Trophoblast cell (in vitro differentiated cells and primary cell): ENCODE results near the gene RBBP5. TPM values are rescaled to one million over a fixed set of nuclear protein-coding genes. Genes with fewer than 3 reads are reported as not detected.

ENCODE experiments used
- DNase-seq, 2 donors: peaks; one replicate each; pipeline ENCODE4 v3.0.0-alpha.2; 2016
- H2AFZ ChIP-seq: 2 replicates; pipeline ENCODE4 v1.6.1; 2013; ENCODE audit warnings: low read length, moderate library complexity, mild to moderate bottlenecking; ENCODE audit not compliant: insufficient read depth, poor library complexity
- H2AK5ac ChIP-seq: 2 replicates; pipeline ENCODE4 v1.6.1; 2013; ENCODE audit warnings: mild to moderate bottlenecking, low read length
- H2BK120ac ChIP-seq: 2 replicates; pipeline ENCODE4 v1.6.1; 2013; ENCODE audit warnings: low read length, mild to moderate bottlenecking, moderate library complexity; ENCODE audit not compliant: insufficient read depth, poor library complexity
- H2BK12ac ChIP-seq: 2 replicates; pipeline ENCODE4 v1.6.1; 2013; ENCODE audit warnings: mild to moderate bottlenecking, low read length, moderate library complexity
- H2BK5ac ChIP-seq: 2 replicates; pipeline ENCODE4 v1.6.1; 2013; ENCODE audit warnings: low read length, low read depth, moderate library complexity, mild to moderate bottlenecking; ENCODE audit not compliant: poor library complexity
- H3K14ac ChIP-seq: 2 replicates; pipeline ENCODE4 v1.6.1; 2013; ENCODE audit warnings: mild to moderate bottlenecking, low read length
- H3K18ac ChIP-seq: 2 replicates; pipeline ENCODE4 v1.6.1; 2013; ENCODE audit warnings: mild to moderate bottlenecking, low read length
- H3K23ac ChIP-seq: 2 replicates; pipeline ENCODE4 v1.6.1; 2013; ENCODE audit warnings: low read length
- H3K27ac ChIP-seq: 2 replicates; pipeline ENCODE4 v1.5.1; 2013; ENCODE audit warnings: low read depth, mild to moderate bottlenecking, inconsistent platforms, low read length, moderate library complexity
- H3K27me3 ChIP-seq: 2 replicates; pipeline ENCODE4 v1.6.1; 2013; ENCODE audit warnings: inconsistent platforms, mild to moderate bottlenecking, low read length, moderate library complexity; ENCODE audit not compliant: insufficient read depth
- H3K36me3 ChIP-seq, 2 experiments: 1 replicate in 1 of 2; 2 replicates in 1 of 2; pipeline ENCODE4 v1.6.1; 2013; ENCODE audit warnings: low read length in 2 of 2, mild to moderate bottlenecking in 2 of 2, moderate library complexity in 1 of 2; ENCODE audit not compliant: insufficient read depth in 2 of 2, control insufficient read depth in 1 of 2
- H3K4ac ChIP-seq: 2 replicates; pipeline ENCODE4 v1.6.1; 2013; ENCODE audit warnings: low read depth, mild to moderate bottlenecking, low read length, moderate library complexity
- H3K4me1 ChIP-seq, 2 experiments: 1 replicate in 1 of 2; 2 replicates in 1 of 2; pipeline ENCODE4 v1.6.1; 2013; ENCODE audit warnings: low read length in 2 of 2, mild to moderate bottlenecking in 2 of 2, moderate library complexity in 1 of 2; ENCODE audit not compliant: insufficient read depth in 2 of 2, control insufficient read depth in 1 of 2
- H3K4me2 ChIP-seq: 2 replicates; pipeline ENCODE4 v1.6.1; 2013; ENCODE audit warnings: inconsistent platforms, mild to moderate bottlenecking, low read length, moderate library complexity
- H3K4me3 ChIP-seq: 2 replicates; pipeline ENCODE4 v1.5.1; 2013; ENCODE audit warnings: mild to moderate bottlenecking, low read depth, low read length, inconsistent platforms
- H3K79me1 ChIP-seq: one replicate; pipeline ENCODE4 v1.6.1; 2013; ENCODE audit warnings: low read length
- H3K79me2 ChIP-seq: 2 replicates; pipeline ENCODE4 v1.6.1; 2013; ENCODE audit warnings: low read length, mild to moderate bottlenecking; ENCODE audit not compliant: control insufficient read depth, insufficient read depth, poor library complexity
- H3K9ac ChIP-seq: 2 replicates; pipeline ENCODE4 v1.6.1; 2013; ENCODE audit warnings: mild to moderate bottlenecking, low read length
- H3K9me3 ChIP-seq: 2 replicates; pipeline ENCODE4 v1.6.1; 2013; ENCODE audit warnings: low read depth, mild to moderate bottlenecking, control low read depth, inconsistent platforms, low read length; ENCODE audit not compliant: insufficient read depth
- H4K12ac ChIP-seq: 2 replicates; pipeline ENCODE4 v1.6.1; 2013; ENCODE audit warnings: low read depth, mild to moderate bottlenecking, low read length, moderate library complexity
- H4K8ac ChIP-seq: 2 replicates; pipeline ENCODE4 v1.6.1; 2013; ENCODE audit warnings: low read depth, mild to moderate bottlenecking, low read length, moderate library complexity
- H4K91ac ChIP-seq: one replicate; pipeline ENCODE4 v1.6.1; 2013; ENCODE audit warnings: low read depth, mild to moderate bottlenecking, low read length, moderate library complexity
- WGBS: extraction: QIAGEN DNeasy Blood & Tissue Kit; methylation state at CpG from one replicate; pipeline ENCODE4 v1.1.7; 2013; ENCODE audit warnings: missing lambda C conversion rate; ENCODE audit not compliant: insufficient read length, insufficient coverage; ENCODE audit errors: extremely low coverage; 5-methylcytosine and 5-hydroxymethylcytosine counted together
- polyA plus RNA-seq: library from polyadenylated mRNA; stranded (reverse); fragments of 200-250 nt; gene quantifications from 2 replicates; pipeline ENCODE4 v1.2.3, GENCODE V29; 2013

RBBP5 gene
- 10.6 and 11.2 TPM in 2 replicates for polyA plus RNA-seq

- H3K27me3 ChIP-seq = no peaks in the 10 kb centered on the region
- H3K4me2 ChIP-seq = peak within 1 kb of the TSS; percentile 89
- H2BK5ac ChIP-seq = peak within 1 kb of the TSS; percentile 2
- peak within 1 kb of the TSS; percentile 60 for H2AK5ac ChIP-seq
- peak within 1 kb of the TSS; percentile 7 for H4K91ac ChIP-seq
- peak within 1 kb of the TSS; percentile 81 for H3K18ac ChIP-seq
- peak; percentile 93 to 99 for DNase-seq
- peak within 1 kb of the TSS; percentile 67 for H2AFZ ChIP-seq
- no peaks in the 10 kb centered on the region for H3K9me3 ChIP-seq
- peaks cover 2 to 6% of the 10 kb centered on the region in 2 experiments for H3K4me1 ChIP-seq
- H3K4ac ChIP-seq = peak within 1 kb of the TSS; percentile 49
- H3K27ac ChIP-seq = peak within 1 kb of the TSS; percentile 29
- no peak within 1 kb of the TSS for H3K23ac ChIP-seq
- no peak within 1 kb of the TSS for H2BK12ac ChIP-seq
- peak within 1 kb of the TSS; percentile 95 for H3K9ac ChIP-seq
- peak within 1 kb of the TSS; percentile 84 for H4K12ac ChIP-seq
- H3K79me2 ChIP-seq = peaks cover 8% of the 10 kb centered on the region
- peaks cover 5 to 7% of the 10 kb centered on the region in 2 experiments for H3K36me3 ChIP-seq
- H3K79me1 ChIP-seq = peaks cover 3% of the 10 kb centered on the region
- H3K14ac ChIP-seq = peak within 1 kb of the TSS; percentile 37
- WGBS = no CpG with 5 or more reads among the region's 46 CpGs
- H4K8ac ChIP-seq = peak within 1 kb of the TSS; percentile 94
- H2BK120ac ChIP-seq = peak within 1 kb of the TSS; percentile 9
- peak within 1 kb of the TSS; percentile 94 for H3K4me3 ChIP-seq
Measured at GRCh38 chr1:205121660-205122488, at the start of gene RBBP5. TSS of gene RBBP5 (minus strand) at chr1:205121978. CDS start at chr1:205121873, 105 bp downstream.

GRCh38 chr1:205171369-205171768 is 49.6 kb upstream of the RBBP5 start:
- H3K79me2 ChIP-seq = no peaks in the 10 kb centered on the region
- no peak overlapping the region for H3K27ac ChIP-seq
- DNase-seq = no peak
- no peak overlapping the region for H3K4me2 ChIP-seq
- H2BK12ac ChIP-seq = no peak overlapping the region
- H3K14ac ChIP-seq = no peak overlapping the region
- no peak overlapping the region for H2BK5ac ChIP-seq
- H3K36me3 ChIP-seq = peaks cover 4 to 5% of the 10 kb centered on the region in 2 experiments
- no peaks in the 10 kb centered on the region for H3K79me1 ChIP-seq
- H3K4me1 ChIP-seq = no peaks in the 10 kb centered on the region
- no peaks in the 10 kb centered on the region for H3K9me3 ChIP-seq
- no peak overlapping the region for H3K4ac ChIP-seq
- no peak overlapping the region for H3K23ac ChIP-seq
- H2AK5ac ChIP-seq = no peak overlapping the region
- no CpG with 5 or more reads among the region's 5 CpGs for WGBS
- H4K91ac ChIP-seq = no peak overlapping the region
- no peak overlapping the region for H3K9ac ChIP-seq
- H4K8ac ChIP-seq = no peak overlapping the region
- H2AFZ ChIP-seq = no peak overlapping the region
- H4K12ac ChIP-seq = no peak overlapping the region
- H2BK120ac ChIP-seq = no peak overlapping the region
- H3K4me3 ChIP-seq = no peak overlapping the region
- no peak overlapping the region for H3K18ac ChIP-seq
- no peaks in the 10 kb centered on the region for H3K27me3 ChIP-seq

GRCh38 chr1:205170532-205171269 is 48.9 kb upstream of the RBBP5 start:
- no peak overlapping the region for H3K4me2 ChIP-seq
- no peak overlapping the region for H3K27ac ChIP-seq
- no peak overlapping the region for H2BK120ac ChIP-seq
- H2AFZ ChIP-seq = no peak overlapping the region
- H3K36me3 ChIP-seq = peaks cover 4 to 5% of the 10 kb centered on the region in 2 experiments
- H4K91ac ChIP-seq = no peak overlapping the region
- no peaks in the 10 kb centered on the region for H3K9me3 ChIP-seq
- no peak overlapping the region for H4K12ac ChIP-seq
- no peak overlapping the region for H3K23ac ChIP-seq
- WGBS = no CpG with 5 or more reads among the region's 9 CpGs
- no peak overlapping the region for H2AK5ac ChIP-seq
- H4K8ac ChIP-seq = no peak overlapping the region
- H2BK12ac ChIP-seq = no peak overlapping the region
- DNase-seq = no peak
- no peaks in the 10 kb centered on the region for H3K79me2 ChIP-seq
- H3K79me1 ChIP-seq = no peaks in the 10 kb centered on the region
- no peak overlapping the region for H3K14ac ChIP-seq
- H3K27me3 ChIP-seq = no peaks in the 10 kb centered on the region
- H2BK5ac ChIP-seq = no peak overlapping the region
- no peak overlapping the region for H3K9ac ChIP-seq
- H3K4me3 ChIP-seq = no peak overlapping the region
- no peaks in the 10 kb centered on the region for H3K4me1 ChIP-seq
- H3K4ac ChIP-seq = no peak overlapping the region
- no peak overlapping the region for H3K18ac ChIP-seq

- peaks cover 4 to 5% of the 10 kb centered on the region in 2 experiments for H3K36me3 ChIP-seq
Measured at GRCh38 chr1:205169248-205169647, 47.5 kb upstream of the RBBP5 start.

More at GRCh38 chr1:205169248-205169647, 47.5 kb upstream of the RBBP5 start:
- H4K91ac ChIP-seq = no peak overlapping the region
- no peak overlapping the region for H3K23ac ChIP-seq
- DNase-seq = no peak
- H3K4me3 ChIP-seq = no peak overlapping the region
- H3K18ac ChIP-seq = no peak overlapping the region
- H2BK5ac ChIP-seq = no peak overlapping the region
- no peak overlapping the region for H2BK120ac ChIP-seq
- no CpG with 5 or more reads among the region's 10 CpGs for WGBS
- no peaks in the 10 kb centered on the region for H3K9me3 ChIP-seq
- H3K27me3 ChIP-seq = no peaks in the 10 kb centered on the region
- no peaks in the 10 kb centered on the region for H3K4me1 ChIP-seq
- no peak overlapping the region for H3K27ac ChIP-seq
- H2AK5ac ChIP-seq = no peak overlapping the region
- no peak overlapping the region for H3K9ac ChIP-seq
- H4K12ac ChIP-seq = no peak overlapping the region
- no peaks in the 10 kb centered on the region for H3K79me2 ChIP-seq
- H4K8ac ChIP-seq = no peak overlapping the region
- H2BK12ac ChIP-seq = no peak overlapping the region
- no peak overlapping the region for H3K14ac ChIP-seq
- no peak overlapping the region for H2AFZ ChIP-seq
- no peak overlapping the region for H3K4ac ChIP-seq
- no peak overlapping the region for H3K4me2 ChIP-seq
- no peaks in the 10 kb centered on the region for H3K79me1 ChIP-seq
